Tibial nerve (tissue), 4 donors: Measurements from ENCODE around the gene ZNF646.

ENCODE experiments used
- EP300 ChIP-seq, 2 donors: sonication (generic); formaldehyde crosslinking; IDR thresholded peaks; one replicate each; pipeline ENCODE4 v1.6.1; 2017; ENCODE audit warnings: antibody characterized with exemption in 2 of 2, mild to moderate bottlenecking in 1 of 2
- POLR2A ChIP-seq, 2 donors: fragments of 450-650 bp; IDR thresholded peaks; one replicate each; pipeline ENCODE4 v1.6.1; 2017; ENCODE audit warnings: antibody characterized with exemption in 2 of 2, mild to moderate bottlenecking in 2 of 2, moderate library complexity in 2 of 2
- TF ChIP-seq, protein P1 (sequence below), 5 experiments: fragments of 200-600 bp in 3 of 5; fragments of 450-650 bp in 2 of 5; sonication (generic) in 3 of 5; IDR thresholded peaks; one replicate each; pipeline ENCODE4 v1.5.1; 2016 to 2019; ENCODE audit warnings: antibody characterized with exemption in 5 of 5, mild to moderate bottlenecking in 3 of 5, moderate library complexity in 2 of 5

GRCh38 chr16:31043352-31043751 is 30.9 kb upstream of the ZNF646 start:
- TF ChIP-seq, protein P1, sequence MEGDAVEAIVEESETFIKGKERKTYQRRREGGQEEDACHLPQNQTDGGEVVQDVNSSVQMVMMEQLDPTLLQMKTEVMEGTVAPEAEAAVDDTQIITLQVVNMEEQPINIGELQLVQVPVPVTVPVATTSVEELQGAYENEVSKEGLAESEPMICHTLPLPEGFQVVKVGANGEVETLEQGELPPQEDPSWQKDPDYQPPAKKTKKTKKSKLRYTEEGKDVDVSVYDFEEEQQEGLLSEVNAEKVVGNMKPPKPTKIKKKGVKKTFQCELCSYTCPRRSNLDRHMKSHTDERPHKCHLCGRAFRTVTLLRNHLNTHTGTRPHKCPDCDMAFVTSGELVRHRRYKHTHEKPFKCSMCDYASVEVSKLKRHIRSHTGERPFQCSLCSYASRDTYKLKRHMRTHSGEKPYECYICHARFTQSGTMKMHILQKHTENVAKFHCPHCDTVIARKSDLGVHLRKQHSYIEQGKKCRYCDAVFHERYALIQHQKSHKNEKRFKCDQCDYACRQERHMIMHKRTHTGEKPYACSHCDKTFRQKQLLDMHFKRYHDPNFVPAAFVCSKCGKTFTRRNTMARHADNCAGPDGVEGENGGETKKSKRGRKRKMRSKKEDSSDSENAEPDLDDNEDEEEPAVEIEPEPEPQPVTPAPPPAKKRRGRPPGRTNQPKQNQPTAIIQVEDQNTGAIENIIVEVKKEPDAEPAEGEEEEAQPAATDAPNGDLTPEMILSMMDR (IDR thresholded peaks at IDR 0.05), result no peak
- TF ChIP-seq POLR2A (IDR thresholded peaks at IDR 0.05) (no peak), EP300 (IDR thresholded peaks at IDR 0.05) (no peak)
